DMS114 treated with DMSO at 0.1 percent for 48 hours (cell line): Measurements from ENCODE around the gene RANBP3L.
"Not testable (repeated sequence)": the region's sequence is repeated elsewhere in the genome, so short reads cannot be mapped to it uniquely, and the experiment has no call there.

Source experiments
- DNase-seq: peaks from one replicate; lab custom pipeline; 2025; ENCODE audit not compliant: unreplicated experiment; lab: John Stamatoyannopoulos, UW

The RANBP3L gene

DNA sequence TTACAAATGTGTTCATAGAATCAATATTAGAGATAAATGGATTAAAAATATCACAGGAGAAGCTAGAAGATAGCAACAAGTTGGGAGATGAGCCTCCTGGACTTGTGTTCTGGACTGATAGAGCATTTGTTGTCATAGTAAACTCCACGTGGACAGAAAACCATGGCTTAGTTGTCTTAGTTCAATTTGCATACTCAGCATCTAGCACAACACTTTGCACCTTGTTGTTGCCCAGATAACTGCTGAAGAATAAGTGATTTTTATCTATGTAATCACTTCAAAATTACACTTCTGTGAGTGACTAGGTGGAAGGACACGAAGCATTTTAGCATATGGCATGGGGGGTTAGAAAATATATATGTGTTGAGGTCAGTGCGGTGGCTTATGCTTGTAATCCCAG is 4.0 kb downstream of the RANBP3L start:
- DNase-seq: no peak

DNA sequence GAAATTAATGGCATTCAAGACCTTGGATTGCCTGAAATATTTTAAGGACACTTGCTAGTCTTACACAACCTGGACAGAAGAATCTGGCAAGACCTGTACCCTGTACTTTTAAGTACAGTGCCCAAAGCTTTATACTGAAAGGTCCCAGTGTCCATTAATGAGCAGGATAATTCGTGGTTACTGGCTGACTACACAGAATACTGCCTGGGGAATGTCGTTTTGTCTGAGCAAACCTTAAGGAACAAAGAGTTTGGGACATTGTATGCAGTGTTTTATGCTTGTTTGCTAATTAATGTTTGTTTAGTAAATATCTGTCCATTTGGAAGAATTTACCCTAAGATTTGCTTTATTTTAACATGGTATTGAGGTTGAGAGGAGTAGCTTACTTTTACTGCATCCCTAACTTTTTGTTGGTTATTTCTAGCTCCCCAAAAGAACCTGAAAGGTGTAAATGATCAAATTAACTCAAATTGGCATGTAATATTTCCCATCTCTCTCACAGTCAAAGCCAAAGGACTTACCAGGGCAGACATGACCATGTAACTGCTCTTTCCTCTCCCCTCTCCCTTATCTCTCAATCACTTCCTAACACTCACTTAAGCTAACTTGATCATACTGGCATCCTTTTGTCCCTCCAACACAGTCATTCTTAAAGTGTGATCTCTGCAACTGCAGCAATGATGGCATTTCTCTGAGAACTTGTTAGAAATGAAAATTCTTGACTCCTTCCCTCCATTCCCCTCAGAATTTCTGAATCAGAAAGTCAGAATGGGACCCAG is 15.7 kb downstream of the RANBP3L start:
- no peak for DNase-seq

GRCh38 chr5:36283775-36284174 is 17.9 kb downstream of the RANBP3L start:
- DNase-seq: not testable (repeated sequence)

- no peak for DNase-seq
These were observed 20.1 kb downstream of the RANBP3L start for GRCh38 chr5:36281626-36282025.

DNA sequence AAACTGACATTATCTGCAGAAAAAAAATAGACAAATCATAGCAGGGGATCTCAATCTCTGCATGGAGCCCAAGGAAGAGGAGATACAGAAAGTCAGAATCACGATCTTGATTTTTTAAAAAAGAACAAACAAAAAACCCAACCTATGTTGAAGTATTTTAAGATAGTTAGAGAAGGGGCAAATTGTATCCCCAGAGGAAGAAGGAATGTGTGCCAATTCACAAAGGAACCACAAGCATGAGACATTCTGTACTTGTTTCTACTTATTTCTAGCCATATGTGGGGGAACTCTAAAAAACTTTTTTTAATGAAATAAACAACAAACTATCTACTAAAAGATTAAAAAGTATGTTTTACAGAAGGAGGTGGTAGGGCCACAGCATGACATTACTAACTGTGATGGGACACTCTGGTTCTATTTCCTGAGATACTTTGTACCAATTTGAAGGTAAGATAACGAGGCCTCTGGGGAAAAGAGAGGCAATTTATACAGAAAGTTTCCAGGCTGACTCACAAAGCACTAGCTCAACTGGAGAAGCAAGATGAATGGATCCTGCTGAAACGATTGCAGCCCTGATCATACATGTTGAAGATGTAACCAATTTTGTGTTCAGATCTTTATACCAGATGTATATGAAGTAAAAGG is 22.5 kb downstream of the RANBP3L start:
- no peak for DNase-seq

DNA sequence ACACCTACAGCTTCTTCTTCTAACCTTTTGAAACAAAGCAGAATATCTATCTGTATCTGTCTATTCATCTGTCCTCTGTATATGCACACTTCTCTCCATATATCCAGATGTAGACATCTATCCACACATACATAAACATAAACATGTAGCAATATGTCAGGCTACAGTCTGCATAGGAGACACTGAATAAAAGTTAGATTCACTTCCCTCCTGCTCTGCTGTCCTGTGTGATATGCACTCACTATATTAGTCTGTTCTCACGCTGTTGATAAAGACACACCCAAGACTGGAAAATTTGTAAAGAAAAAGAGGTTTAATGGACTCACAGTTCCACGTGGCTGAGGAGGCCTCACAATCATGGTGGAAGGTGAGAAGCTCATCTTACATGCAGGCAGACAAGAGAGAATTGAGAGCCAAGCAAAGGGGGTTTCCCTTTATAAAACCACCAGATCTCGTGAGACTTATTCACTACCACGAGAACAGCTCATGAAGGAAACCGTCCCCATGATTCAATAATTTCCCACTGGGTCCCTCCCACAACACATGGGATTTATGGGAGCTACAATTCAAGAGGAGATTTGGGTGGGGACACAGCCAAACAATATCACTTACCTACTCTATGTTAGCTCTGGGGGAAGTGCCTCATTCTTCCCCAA is 24.1 kb downstream of the RANBP3L start:
- no peak for DNase-seq

DNA sequence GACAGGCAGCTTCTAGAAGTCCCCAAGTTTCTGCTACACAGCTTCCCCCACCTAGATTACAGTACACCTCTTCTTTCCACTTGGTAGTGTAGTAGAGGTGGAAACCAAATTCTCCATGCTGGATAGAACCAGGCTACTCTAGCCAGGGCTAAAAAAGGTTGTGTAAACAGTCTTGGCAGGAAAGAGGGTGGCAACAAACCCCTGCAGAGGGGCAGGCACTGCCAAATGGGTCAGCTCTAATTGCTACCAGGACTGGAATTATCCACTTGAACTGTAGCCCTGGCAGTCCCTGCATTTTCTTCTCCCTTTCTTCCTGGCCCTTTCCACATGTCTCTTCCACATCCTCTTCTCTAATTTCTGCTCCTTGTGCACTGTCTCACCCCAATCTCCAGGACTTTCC is 24.8 kb downstream of the RANBP3L start:
- no peak for DNase-seq

DNA sequence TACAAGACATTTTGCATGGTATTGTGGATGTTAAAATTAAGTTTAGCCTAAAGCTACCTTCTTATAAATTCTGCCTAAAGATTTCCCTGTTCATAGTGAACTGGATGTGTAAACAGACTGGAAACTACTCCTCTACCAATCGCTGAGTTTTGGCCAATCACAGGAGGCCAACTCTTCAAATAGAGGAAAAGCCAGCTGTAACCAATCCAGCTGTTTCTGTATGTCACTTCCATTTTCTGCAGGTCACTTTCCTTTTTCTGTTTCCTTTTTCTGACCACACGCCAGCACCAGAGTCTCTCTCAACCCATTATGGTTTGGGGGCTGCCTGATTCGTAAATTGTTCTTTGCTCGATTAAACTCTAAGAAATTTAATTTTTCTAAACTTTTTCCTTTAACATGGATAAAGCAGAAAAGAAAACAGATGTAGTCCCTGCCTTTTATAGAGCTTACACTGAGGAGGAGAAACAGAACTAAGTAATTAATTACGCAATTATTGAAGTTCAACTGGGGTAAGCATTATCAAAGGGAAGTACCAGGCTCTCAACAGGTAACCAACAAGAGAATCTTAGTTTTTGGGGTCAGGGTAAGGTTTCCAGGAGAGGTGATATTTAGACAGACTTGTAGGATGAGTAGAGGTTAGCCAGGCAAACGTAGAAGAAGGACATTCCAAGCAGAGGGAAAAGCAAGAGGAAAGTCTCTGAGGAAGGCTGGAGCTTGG is 27.7 kb downstream of the RANBP3L start:
- no peak for DNase-seq

DNA sequence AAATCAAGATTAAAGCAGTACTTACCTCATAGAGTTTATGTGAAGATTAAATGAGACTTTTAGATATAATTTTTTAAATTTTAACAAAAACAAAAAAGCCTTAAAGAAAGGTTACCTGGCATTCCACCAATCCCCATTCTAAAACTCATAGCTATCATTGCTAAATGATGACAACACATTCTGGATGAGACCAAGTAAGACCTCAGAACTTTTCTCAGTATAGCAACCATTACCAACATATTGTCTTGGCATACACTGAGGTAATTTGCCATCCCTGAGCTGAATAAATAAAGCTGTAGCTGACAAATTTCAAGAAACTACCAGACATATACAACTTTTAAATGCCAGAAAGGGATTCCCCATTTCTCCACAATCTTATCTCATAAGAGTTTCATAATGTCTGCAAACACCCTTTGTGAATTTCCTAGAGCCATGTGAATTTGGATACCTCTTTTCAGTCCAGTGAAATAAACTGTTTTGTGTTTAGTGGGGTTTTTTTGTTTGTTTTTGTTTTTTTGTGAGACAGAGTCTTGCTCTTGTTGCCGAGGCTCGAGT is 29.5 kb downstream of the RANBP3L start:
- no peak for DNase-seq

DNA sequence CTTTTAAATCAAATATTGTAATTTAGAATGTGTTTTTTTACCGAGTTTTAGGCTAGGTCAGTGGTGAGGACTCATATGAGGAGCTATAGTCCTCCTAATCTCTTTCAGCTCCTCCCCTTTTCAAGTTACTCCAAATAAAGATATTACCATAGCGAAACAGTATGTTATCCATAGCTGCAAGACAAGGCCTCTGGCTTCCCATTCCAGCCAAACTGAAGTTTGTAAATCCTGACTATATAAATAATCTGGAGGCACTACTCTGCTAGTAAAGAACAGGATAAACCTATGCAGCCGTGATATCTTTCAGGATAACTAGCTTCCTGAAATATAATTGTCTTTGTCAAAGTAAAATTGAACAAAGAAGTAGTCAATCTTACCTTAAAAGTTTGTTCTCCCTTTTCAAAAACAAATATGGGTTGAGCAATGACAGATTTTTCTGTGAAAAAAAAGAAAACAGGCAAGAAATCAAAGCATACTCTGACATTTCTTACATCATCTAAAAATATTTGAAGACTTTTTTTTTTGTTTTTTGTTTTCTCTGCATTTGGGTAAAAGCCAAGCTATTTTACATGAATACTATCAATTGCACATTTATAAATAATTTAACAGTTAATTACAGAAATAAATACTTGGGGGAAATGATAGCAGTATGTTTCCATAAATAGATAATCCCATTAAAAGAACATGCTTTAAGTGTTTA is 30.7 kb downstream of the RANBP3L start:
- DNase-seq: no peak

DNA sequence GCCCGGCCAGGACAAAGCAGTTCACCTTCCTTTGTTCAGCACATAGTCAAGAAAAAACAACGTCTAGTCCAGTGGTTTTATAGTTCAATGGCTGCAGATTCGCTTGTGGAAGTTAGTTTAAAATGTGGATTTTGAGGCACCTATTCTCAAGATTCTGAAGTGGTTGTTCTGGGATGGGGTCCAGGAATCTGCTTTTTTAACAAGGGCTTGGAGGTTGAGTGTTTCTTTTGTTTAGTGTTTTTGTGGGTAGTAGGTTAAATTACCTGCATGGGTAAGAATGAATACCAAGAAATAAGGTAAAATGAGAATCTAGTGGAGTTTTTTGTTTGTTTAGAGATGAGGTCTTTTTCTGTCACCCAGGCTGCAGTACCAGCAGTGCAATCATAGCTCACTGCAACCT is 31.5 kb downstream of the RANBP3L start:
- DNase-seq: no peak

GRCh38 chr5:36269478-36269877 is 32.2 kb downstream of the RANBP3L start:
- DNase-seq: no peak

DNA sequence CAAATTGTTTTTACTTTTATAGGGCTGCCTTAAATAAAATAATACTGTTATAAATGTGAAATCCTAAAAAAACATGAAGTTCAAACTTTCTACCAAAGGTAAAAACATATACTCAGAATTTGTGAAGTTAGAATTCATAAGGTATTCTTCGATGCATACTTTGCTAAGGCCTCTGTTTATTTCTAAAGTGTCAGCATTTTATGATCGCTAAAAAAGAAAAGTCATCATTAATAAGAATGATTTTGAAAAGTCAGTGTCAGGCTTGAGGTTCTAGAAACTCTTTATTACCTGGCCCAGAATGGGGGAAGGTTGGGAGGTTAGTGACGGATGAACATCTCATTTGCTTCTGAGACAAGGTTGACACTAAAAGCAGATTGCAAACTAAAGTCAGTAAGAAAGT is 33.8 kb downstream of the RANBP3L start:
- DNase-seq: no peak

GRCh38 chr5:36264202-36264760 is 37.4 kb downstream of the RANBP3L start:
- DNase-seq: no peak

- no peak for DNase-seq
These were observed 40.5 kb downstream of the RANBP3L start for GRCh38 chr5:36261186-36261585.

DNA sequence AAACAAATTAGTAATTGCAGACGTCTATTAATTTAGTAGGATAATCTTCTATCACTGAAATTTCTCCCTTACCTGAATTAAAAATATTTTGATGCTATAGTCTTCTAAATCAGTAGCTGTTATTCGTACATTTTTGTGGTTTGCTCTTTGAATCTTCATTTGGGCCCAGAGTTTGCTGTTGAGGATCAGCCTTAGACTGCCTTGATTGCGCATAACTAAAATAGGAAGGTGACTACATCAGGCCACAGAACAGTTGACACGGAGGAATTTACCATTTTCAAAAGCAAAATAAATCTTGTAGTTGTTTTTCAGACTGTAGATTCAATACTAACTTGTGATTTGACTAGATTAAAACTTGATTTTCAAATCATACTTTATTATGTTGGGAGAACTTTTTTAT is 48.1 kb downstream of the RANBP3L start:
- DNase-seq: no peak

GRCh38 chr5:36252722-36253365 is 48.9 kb downstream of the RANBP3L start:
- DNase-seq: no peak

GRCh38 chr5:36251218-36251617 is 50.5 kb downstream of the RANBP3L start:
- DNase-seq: no peak

DNA sequence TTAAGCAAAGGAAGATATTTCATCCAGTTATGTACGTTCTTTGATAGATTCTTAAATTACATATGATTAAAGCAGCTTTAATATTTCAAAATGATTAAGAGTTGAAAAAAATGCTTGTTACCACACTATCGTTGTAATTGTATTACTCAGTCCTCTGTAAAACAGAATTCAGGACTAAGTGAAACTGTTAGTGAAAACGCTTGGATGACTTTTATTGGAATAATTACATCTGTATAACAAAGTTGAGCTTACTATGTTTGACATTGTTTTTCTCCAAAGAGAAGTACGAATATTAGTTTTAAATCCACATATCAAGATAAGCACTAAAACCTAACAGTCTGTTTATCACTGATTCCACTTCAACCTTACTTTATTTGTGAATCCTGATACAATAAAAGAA is 51.3 kb downstream of the RANBP3L start:
- DNase-seq: no peak
